GM19239 (cell line): ENCODE measurements around the gene ZNF513.
A peak's percentile ranks its signal among the peaks of the same experiment; 100 is the strongest.
"Not testable (repeated sequence)": the region's sequence is repeated elsewhere in the genome, so short reads cannot be mapped to it uniquely, and the experiment has no call there.

Experiments
- DNase-seq: peaks from one replicate; pipeline ENCODE4 v3.0.0; 2011; ENCODE audit warnings: low spot score; ENCODE audit not compliant: insufficient read length
- FAIRE-seq: peaks from 2 replicates; lab custom pipeline; 2011; peaks lifted over from hg19 to GRCh38; lab: Jason Lieb, UNC

The ZNF513 gene

GRCh38 chr2:27380626-27381545, at the start of gene ZNF513:
TSS of gene ZNF513 (minus strand) at chr2:27380734. CDS start at chr2:27380526, 208 bp downstream.
- DNase-seq (peak; percentile 95), FAIRE-seq (peak; percentile 96)

GRCh38 chr2:27428978-27429541, 48.5 kb upstream of the ZNF513 start:
- peak; percentile 53 for FAIRE-seq
- DNase-seq = peak; percentile 81

GRCh38 chr2:27428213-27428977, 47.9 kb upstream of the ZNF513 start, which contains the start of gene NRBP1:
TSS of gene NRBP1 (plus strand) at chr2:27428631. CDS start at chr2:27433274, 4,643 bp downstream.
- DNase-seq (peak; percentile 82), FAIRE-seq (peak; percentile 76)

- DNase-seq (no peak), FAIRE-seq (peak; percentile 69)
Observed at GRCh38 chr2:27427863-27428212, 47.3 kb upstream of the ZNF513 start.

GRCh38 chr2:27425039-27425438, 44.5 kb upstream of the ZNF513 start:
- DNase-seq, FAIRE-seq: not testable (repeated sequence)

- no peak for FAIRE-seq
- DNase-seq = no peak
Observed at GRCh38 chr2:27422958-27423357, 42.4 kb upstream of the ZNF513 start.

- DNase-seq = no peak
- no peak for FAIRE-seq
Observed at GRCh38 chr2:27421660-27422250, 41.2 kb upstream of the ZNF513 start.

- no peak for FAIRE-seq
Observed at GRCh38 chr2:27420996-27421395, 40.5 kb upstream of the ZNF513 start.

GRCh38 chr2:27416151-27416550, 35.6 kb upstream of the ZNF513 start:
- no peak for DNase-seq
- FAIRE-seq = no peak

More at GRCh38 chr2:27420996-27421395, 40.5 kb upstream of the ZNF513 start:
- DNase-seq = no peak

GRCh38 chr2:27412419-27413152, 32.1 kb upstream of the ZNF513 start:
- DNase-seq = no peak
- no peak for FAIRE-seq

GRCh38 chr2:27409321-27410073, 29.0 kb upstream of the ZNF513 start, which contains the start of gene PPM1G:
TSS of gene PPM1G (minus strand) at chr2:27409591. CDS start at chr2:27409422, 169 bp downstream.
- peak; percentile 88 for DNase-seq
- FAIRE-seq = peak; percentile 67

GRCh38 chr2:27408601-27409320, 28.2 kb upstream of the ZNF513 start:
- DNase-seq (no peak), FAIRE-seq (no peak)

GRCh38 chr2:27407798-27408491, 27.4 kb upstream of the ZNF513 start:
- FAIRE-seq = peak; percentile 67
- DNase-seq = no peak

- FAIRE-seq (no peak), DNase-seq (no peak)
Observed at GRCh38 chr2:27400348-27401135, 20.0 kb upstream of the ZNF513 start.

- FAIRE-seq = no peak
Observed at GRCh38 chr2:27398962-27399361, 18.4 kb upstream of the ZNF513 start.

GRCh38 chr2:27393225-27393624, 12.7 kb upstream of the ZNF513 start:
- FAIRE-seq = no peak
- DNase-seq = no peak

More at GRCh38 chr2:27398962-27399361, 18.4 kb upstream of the ZNF513 start:
- DNase-seq = no peak
